Fibroblast of skin of right quadriceps (primary cell): ENCODE results near the gene CNTNAP2.
A peak's percentile ranks its signal among the peaks of the same experiment; 100 is the strongest.
"Not testable (repeated sequence)": the region's sequence is repeated elsewhere in the genome, so short reads cannot be mapped to it uniquely, and the experiment has no call there.

ENCODE experiments used
- DNase-seq: peaks from one replicate; pipeline ENCODE4 v3.0.0-alpha.2; 2013

Gene CNTNAP2

DNA sequence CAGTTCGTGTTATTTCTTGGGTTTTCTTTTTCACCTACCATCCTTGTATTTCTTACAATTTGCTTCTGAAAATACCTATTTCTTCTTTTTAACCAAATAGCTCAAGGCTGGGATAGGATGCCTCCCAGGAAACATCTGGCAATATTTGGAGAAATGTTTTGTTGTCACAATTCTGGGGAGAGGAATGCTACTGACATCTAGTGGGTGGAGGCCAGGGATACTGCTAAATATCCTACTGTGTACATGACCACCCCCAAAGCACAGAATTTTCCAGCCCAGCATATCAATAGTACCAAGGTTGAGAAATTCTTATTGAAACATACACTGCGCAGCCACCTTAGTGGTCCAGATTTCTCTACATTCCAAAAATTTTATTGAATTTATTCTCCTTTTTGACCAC, 55.5 kb downstream of the CNTNAP2 start:
- no peak for DNase-seq

DNA sequence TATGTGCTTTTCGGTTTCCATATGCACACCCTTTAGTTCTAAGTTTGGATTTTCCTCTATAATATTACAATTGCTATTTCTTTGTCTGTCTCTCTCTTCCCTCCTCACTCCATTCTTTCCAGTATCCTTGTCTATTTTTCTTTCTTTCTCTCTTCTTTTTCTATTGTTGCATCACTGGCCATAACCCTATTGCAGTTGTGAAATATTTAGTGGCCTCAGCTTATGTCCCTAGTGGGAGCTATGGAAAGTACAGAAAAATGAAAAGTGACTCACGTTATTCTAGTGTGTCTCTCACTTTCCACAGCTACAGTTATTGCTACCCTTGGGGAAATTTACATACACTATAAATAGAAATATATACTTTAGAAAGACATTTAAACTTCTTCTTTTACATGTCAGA, 59.1 kb downstream of the CNTNAP2 start:
- peak; percentile 29 for DNase-seq

DNA sequence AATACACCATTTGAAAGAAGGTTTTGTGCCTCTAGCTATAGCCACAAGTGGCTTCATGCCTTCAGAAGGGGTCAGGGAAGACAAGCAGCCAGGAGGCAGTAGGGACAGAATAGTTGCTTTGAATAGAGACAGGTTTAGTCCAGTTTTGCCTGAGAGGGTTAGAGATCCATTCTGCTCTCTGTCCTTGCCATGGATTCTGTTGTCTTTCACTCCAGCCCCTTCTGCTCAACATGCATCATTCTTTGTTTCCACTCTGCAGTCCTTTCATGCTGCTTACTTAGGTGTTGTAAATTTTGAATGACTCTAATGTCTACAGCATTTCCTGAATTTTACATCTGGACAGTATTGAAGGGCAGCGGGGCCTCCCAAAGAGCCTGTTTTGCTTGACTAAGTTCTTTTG, 60.3 kb downstream of the CNTNAP2 start:
- no peak for DNase-seq

DNA sequence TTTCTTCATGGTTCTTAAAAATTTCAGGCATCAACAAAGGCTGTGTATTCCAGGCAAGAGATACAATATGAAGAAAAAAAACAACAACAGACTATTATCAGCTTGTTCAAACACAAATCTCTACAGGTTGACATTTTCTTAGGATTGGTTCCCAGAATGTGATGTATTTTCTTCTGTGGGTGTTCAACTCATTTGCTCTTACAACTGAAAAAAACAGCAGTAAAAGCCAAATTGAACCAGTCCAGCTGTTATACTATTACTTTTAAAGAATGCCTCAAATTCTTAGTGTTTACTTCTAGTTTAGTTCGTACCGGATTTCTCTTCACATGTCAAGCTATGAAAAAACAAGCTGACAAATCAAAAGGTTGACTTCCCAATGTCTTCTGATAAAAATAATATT, 60.7 kb downstream of the CNTNAP2 start:
- DNase-seq = no peak

DNA sequence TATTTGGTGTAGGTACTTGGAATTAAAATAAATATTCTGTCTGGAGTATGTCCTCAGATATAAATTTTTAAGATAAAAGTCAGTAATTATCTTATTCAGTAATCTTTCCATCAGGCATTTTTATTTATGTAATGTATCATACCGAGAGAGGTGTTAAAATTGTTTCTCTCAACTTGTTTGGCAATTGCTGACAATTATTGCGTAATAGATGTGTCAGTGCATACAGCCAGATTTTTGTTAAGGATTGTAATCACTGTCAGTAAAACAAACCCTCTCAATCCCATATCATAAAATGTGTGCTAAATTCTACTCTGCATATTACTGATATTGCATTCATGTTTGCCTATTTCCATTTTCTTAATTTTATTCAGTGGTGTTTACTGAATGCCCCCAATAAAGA, 69.2 kb downstream of the CNTNAP2 start:
- DNase-seq = peak; percentile 38

DNA sequence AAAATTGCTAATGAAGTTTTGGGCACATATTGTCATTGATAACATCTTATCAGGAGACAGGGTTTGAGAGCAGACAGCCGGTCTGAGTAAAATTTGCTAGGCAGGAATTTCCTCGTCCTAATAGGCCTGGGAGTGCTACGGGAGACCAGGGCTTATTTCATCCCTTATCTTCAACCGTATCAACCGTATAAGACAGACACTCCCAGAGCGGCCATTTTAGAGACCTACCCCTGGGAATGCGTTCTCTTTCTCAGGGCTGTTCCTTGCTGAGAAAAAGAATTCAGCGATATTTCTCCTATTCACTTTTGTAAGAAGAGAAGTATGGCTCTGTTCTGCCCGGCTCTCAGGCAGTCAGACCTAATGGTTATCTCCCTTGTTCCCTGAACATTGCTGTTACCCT, 74.8 kb downstream of the CNTNAP2 start:
- DNase-seq = not testable (repeated sequence)

DNA sequence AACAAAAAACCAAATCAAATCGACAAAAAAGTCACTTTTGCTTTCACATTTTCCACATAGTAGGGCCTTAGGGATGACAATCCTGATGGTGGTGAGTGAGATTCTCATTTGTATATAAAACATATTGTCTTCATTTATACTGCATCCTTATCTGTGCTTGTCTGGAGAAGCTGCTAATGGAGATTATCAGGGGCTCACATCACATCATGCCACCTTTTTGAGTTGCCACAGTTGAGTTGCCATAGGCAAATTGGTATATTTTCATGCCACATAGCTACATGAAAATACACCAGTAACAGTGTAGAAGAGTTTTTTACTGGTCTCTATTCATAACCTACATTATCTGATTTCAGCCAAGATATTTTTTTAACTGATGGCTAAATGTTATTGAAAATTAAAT, 85.3 kb downstream of the CNTNAP2 start:
- no peak for DNase-seq

DNA sequence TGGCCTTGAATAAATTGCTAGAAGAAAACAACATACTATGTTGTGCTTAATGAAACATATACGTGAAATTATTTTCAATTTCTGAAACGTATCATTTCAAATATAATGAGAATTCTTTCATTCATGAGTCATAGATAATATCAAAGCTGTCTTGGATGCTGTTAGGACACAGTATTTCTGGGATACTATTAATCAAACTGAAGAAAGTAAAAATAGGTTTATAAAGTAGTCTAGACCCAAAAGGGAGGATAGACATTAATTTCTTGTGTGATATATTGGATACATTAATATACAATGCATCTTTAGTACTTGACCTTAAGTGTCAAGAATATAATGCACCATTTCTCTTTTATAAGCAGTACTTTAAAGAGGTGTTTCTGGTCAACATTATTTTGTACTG, 89.7 kb downstream of the CNTNAP2 start:
- no peak for DNase-seq

DNA sequence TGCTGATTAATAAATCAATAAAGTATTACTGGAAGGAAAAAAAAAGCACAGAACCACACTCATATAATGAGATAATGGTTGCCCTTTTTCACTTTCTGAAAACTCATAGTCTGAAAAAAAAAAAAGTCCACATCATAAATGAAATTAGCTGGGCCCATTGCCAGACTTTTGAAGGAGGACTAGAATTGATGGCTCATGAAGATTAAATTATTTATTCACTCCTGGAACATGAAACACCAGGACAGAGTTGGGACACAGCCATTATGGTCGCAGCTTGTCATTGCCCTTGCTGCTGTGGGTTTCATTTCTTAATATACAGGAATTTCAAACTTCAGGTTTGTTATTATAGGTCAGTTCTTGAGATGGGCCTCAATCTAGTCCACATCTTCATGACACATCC, 91.9 kb downstream of the CNTNAP2 start:
- no peak for DNase-seq

DNA sequence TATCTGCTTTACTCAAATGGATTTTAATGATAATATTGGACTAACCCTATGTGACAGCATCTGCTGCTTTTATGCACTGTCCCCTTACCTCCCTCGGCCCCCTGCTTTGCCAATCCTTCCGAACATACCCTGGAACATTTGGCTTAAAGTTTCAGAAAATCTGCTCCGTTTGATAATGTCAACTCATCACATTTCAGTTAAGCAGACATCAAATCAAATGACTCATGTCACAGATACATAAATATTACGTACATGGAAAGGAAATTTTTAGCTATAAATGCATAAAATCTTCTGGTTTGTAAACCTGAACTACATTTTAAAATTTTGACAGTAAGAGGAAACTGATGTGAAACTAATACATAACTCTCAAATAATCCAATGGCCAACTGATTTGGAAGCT, 98.2 kb downstream of the CNTNAP2 start:
- DNase-seq = no peak

DNA sequence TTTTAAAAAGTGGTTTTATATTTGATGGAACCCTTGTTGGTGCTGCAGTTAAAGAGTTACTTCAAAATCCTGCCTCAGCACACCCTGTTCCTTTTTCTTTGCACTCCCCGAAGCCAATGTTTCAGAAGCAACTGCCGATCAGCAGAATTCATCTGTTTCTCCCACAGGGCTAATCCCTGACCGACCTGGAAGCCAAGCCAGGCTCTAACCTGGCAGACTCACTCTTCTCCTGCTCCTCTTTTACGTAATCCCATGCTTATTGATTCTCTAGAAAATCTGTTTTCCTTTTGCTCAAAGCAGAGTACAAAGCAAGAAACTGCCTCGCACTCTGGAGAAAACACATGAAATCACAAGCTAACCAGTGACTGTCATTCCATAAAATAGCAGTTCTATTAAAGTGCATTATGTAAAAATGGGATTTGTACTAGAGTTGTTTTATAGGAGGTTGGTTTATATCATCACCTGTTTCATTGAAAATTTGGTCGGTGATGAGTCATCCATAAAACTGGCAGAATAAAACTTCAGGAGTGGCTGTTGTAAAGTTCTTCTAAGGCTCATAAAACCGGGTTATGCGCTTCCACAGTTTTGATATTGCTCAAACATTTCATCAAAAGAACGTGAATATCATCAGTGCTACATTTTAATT, 99.9 kb downstream of the CNTNAP2 start:
- DNase-seq = no peak

DNA sequence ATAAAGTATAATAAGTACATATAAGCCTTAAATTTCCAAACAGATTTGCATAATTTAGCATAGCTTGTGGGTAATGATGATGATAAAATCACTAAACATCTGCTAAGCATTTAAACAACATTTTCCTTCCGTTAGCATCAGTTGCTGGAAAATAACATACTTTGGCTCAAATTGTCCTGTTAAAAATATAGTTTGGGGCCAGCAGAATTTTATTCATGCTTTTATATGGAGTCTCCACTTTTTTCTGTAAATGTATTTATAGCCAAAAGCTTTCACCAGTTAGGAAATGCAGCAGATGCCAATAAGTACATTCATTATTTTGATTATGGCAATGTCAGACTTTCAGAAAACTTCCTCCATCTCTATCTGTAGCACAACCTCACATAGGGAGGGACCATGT, 107.2 kb downstream of the CNTNAP2 start:
- no peak for DNase-seq

DNA sequence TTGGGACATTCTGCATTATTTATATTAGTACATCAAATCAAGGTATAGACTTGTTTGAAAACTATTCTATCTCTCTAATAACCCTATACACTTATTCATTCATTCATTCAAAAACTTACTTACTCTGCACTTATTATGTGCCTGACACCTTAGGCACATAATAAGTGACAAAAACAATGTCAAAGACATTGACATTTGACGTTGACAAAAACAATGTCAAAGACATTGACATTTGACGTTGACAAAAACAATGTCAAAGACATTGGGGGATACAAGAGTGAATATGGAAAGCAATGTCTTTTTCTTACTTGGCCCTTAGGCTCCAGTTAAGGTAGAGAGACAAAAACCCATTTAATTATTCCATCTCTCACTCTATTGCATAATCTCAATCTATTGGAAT, 116.0 kb downstream of the CNTNAP2 start:
- DNase-seq = no peak

DNA sequence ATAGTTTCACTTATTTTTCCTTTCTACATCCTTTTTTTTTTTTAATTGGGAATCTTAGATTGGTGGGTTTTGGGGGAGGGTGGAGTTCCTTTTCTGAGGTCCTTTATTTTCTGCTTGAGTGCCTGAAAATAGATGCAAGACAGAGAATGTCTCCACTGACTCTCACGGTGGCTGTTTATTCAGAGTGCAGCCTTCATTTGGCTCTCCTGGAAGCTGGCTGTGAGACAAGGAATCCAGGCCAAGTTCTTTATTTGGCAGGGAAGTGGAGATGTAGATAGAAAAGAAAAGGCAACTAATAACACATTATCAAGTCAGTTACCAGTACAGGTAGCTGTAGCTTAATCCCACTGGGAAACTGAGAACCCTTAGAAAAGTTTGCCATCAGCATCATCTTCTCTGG, 118.6 kb downstream of the CNTNAP2 start:
- no peak for DNase-seq

DNA sequence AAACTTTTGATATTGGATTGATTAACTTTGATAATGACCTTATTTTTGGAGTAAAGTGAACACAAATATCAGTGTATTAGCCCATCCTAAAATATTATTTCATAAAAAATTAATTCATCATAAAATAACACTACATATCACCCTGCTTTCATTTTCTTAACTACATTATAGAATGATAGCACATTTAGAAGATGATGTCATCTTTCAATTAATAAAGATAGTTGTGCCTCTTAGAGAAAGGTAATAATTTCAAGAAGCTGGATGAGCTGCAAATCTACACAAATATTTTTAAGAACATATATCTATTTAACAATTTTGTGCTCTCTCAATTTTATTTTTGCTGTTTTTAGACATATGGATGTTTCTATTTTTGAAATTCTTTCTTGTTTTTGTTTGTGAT, 126.1 kb downstream of the CNTNAP2 start:
- DNase-seq = no peak

DNA sequence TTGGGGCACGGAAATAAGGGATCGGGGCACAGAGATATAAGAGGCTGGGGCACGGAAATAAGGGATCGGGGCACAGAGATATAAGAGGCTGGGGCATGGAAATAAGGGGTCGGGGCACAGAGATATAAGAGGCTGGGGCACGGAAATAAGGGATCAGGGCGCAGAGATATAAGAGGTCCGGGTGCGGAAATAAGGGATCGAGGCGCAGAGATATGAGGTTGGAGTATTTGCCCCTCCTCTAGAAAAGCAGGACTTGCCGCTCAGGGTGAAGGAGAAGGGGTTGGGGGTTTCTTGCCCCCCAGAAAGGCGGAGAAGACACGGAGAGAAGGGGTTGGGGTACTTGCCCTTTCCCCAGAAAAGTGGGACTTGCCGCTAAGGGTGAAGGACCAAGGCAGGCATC, 131.4 kb downstream of the CNTNAP2 start:
- DNase-seq = not testable (repeated sequence)

DNA sequence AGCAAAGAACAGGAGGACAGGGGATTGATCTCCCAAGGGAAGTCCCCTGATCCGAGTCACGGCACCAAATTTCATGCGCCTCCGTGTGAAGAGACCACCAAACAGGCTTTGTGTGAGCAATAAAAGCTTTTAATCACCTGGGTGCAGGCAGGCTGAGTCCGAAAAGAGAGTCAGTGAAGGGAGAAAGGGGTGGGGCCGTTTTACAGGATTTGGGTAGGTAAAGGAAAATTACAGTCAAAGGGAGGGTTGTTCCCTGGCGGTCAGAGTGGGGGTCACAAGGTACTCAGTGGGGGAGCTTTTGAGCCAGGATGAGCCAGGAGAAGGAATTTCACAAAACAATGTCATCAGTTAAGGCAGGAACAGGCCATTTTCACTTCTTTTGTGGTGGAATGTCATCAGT, 132.1 kb downstream of the CNTNAP2 start:
- not testable (repeated sequence) for DNase-seq

DNA sequence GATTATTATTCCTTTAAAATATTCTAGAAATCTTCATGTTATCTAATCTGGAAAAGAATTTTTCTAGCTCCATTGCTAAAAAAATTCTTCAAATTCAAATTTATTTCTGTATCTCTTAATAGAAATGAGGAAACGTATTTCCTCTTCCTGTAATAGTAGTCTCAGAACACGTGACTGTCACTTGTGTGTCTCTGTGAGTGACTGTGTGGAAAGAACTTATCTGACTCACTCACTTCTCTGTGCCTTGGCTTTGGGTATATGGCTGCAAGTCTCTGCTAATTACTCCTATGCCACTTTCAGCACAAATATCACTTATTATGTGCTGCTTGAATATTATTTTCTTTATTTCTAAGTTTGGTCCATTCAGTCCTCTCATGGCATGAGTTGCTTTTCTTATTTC, 132.7 kb downstream of the CNTNAP2 start:
- no peak for DNase-seq

DNA sequence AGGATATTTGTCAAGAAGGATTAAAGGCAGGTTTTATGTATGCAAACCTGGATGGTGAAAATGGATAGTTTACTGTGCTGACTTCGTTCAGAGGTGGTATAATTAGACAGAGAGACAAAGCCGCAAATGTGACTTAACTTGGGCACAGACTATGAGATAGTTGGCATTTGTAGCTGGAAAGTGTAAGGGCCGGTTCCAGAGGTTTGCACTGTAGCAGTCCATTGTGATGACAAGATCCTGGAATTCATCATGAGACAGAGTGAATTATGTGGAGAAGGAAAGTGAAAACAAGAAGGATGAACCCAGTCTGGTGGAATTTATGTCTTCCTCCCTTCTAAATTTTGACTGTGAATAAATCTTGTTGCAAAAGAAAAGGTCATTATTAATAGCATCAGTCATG, 139.0 kb downstream of the CNTNAP2 start:
- no peak for DNase-seq

DNA sequence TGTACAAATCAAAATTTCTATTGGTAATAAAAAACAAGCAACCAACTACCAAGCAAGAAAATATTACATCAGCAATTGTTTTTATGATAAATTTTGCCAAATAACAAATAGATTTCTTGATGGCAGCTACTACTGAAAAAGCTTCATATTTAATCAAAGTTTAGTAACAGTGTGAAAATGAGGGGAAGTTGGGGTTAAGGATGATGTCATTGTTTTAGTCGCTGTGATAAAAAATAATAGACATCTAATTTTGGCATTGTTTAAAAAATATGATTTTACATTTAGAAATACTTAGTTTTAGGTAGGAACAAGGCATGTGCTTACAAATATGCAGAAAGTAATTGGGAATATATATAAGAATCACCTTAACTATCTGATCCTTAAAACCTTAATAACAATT, 145.9 kb downstream of the CNTNAP2 start:
- DNase-seq = no peak

DNA sequence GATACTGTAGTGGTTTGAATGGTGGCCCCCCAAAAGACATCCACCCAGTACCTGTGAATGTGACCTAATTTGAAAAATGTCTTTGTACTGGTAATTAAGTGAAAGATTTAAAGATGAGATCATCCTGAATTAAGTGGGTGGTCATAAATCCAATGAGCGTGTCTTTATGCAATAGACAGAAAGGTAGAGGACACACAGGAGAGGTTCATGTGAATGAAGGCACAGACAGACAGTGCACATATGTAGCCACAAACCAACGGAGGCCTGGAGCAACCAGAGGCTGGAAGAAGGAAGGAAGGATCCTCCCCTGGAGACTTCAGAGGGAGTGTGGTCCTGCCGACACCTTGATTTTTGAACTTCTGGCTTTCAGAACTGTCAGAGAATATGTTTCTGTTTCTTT, 160.3 kb downstream of the CNTNAP2 start:
- DNase-seq = no peak

DNA sequence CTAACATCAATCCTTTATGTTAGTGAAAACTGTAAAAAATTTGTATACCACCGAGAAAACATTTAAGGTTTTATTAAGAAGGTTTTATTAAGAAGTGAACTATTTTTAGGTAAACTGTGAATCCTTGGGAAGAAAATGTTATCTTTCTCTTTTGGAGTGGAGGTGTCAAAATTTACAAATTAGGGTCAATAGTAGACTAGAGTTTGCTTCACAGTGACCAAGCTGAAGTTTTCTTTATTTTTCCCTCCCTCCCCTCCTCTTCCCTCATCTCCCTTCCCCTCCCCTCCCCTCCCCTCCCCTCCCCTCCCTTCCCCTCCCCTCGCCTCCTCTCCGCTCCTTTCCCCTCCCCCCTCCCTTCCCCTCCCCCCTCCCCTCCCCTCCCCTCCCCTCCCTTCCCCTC, 168.8 kb downstream of the CNTNAP2 start:
- no peak for DNase-seq

DNA sequence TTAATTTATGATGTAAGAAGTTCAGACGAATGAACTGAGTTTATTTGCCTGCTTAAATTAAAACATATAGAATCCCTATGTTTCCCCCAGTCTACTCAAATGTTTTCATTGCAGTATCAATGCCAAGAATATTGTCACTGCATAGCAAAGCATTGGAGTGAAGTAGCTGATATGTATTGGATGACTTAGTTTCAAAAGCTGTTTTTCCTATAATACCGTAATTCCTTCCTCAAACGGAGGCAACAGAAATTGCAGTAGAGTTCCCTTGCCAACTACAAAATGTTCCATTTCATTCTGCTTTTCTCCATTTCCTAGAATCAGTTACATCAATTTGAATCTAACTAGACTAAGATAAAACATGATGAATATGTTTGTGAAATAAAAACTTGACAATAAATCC, 174.1 kb downstream of the CNTNAP2 start:
- no peak for DNase-seq

DNA sequence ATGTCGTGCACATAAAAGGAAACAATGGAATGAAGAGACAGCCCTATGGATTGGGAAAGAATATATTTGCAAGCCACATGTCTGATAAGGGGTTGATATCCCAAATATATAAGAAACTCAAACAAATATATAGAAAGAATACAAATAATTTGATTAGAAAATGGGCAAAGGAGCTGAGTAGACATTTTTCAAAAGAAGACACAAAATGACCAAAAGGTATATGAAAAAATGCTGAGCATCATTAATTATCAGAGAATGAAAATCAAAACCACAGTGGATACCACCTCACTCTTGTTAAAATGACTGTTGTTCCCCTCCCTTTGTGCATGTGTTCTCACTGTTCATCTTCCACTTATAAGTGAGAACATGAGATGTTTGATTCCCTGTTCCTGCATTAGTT, 175.3 kb downstream of the CNTNAP2 start:
- no peak for DNase-seq

DNA sequence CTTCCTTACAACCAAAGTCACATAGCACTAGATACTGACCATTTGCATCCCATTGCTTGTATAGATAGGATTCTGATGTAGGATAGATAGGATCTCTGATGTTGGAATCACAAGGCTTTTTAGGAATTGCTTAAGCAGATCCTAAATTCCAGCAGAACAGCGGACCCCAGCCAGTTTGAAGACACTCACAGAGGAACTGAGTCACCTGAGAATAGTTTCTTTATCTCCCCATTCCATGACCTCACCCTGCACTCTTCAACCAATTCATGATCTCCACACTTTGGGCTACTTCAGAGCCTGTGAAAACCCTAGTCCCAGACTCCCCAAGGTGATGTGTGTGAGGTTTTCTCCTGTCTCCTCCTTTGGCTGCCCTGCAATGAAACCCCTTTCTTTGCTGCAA, 179.4 kb downstream of the CNTNAP2 start:
- no peak for DNase-seq

DNA sequence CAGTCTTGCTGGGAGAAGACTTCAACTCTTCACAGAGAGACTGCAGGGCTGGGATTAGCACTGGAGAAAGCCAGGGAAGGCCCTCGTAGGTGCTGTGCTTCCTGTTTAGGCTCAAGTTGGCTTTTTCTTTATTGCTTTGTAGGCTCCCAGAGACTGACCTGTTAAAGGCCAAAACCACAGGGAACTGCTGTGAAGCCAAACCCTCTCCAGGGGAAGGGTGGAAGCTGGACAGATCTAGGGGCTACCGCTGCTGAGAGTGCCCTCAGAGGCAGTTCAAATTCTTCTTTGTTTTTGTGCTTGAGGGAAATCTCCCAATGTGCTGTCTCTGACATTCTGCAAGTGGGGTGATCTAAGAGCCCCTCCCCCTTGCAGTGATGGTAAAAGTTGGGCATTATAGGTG, 198.4 kb downstream of the CNTNAP2 start:
- no peak for DNase-seq
